ENCODE data around the gene SUGP1. TPM values are rescaled to one million over a fixed set of nuclear protein-coding genes. Genes with fewer than 3 reads are reported as not detected.

SUGP1 gene
- total and polyA plus RNA-seq, 2 of the 13 experiments (the other 11 are each of a cell fraction or from before 2014, with no cell fraction given) = 21.6 to 25.9 TPM

GRCh38 chr19:19348266-19348665 lies 28.0 kb upstream of the SUGP1 start:
- H3K27ac ChIP-seq (ENCODE audit: extremely low read length, insufficient read depth, low read length) = no peak overlapping the region
- H3K79me2 ChIP-seq (ENCODE audit: insufficient read depth, low read length) = no peaks in the 10 kb centered on the region
- 93% methylated on average over 2 of the region's 9 CpGs for WGBS (ENCODE audit: low lambda C conversion rate)
- no peak overlapping the region for H3K4me2 ChIP-seq (ENCODE audit: low read depth, low read length)
- DNase-seq (ENCODE audit: low spot score) (no peak), ATAC-seq (no peak), FAIRE-seq (no peak)
- H3K4me3 ChIP-seq (replicated peaks in 1 of 3; ENCODE audit: insufficient read depth in 1 of 3, low read depth in 2 of 3, low read length in 3 of 3) = no peak overlapping the region
- TF ChIP-seq RBFOX2 (IDR thresholded peaks at IDR 0.05; ENCODE audit: low read depth, low read length) = 0 out of 2 replicates have a peak, but pooled peaks have one; percentile 7
- no peak for TF ChIP-seq ZNF816 (CRISPR knock-in tag; IDR thresholded peaks at IDR 0.05; ENCODE audit: borderline replicate concordance)
- H2AFZ ChIP-seq (ENCODE audit: low read length) = no peak overlapping the region
- POLR2A ChIA-PET = no interaction called here
- H3K9ac ChIP-seq (ENCODE audit: insufficient read depth, low read depth, low read length) = no peak overlapping the region
- intact Hi-C loops (cut with micrococcal nuclease; ENCODE audit: unreplicated experiment) (no loop called here), in situ Hi-C loops (cut with HindIII; ENCODE audit: extremely low pct_ligation_motif_present, low pct_unique_long_range_greater_than_20kb) (no loop called here)
- H4K20me1 ChIP-seq (ENCODE audit: insufficient read depth, low read length) = no peaks in the 10 kb centered on the region
- H3K27me3 ChIP-seq (ENCODE audit: control insufficient read depth in 1 of 2, insufficient read depth in 2 of 2, low read length in 2 of 2) = no peaks in the 10 kb centered on the region
- H3K4me1 ChIP-seq (ENCODE audit: insufficient read depth, low read length) = no peaks in the 10 kb centered on the region
- H3K36me3 ChIP-seq (replicated peaks in 1 of 2; ENCODE audit: control insufficient read depth in 1 of 2, insufficient read depth in 2 of 2, low read length in 2 of 2) = peaks cover 33 to 69% of the 10 kb centered on the region in 2 experiments
- no TSS peak for BruUV-seq (replicated peaks)
- no peaks in the 10 kb centered on the region for H3K9me3 ChIP-seq (ENCODE audit: low read length)
- CTCF ChIA-PET (ENCODE audit: low intra/inter-chr PET ratio, low total read pairs) = no interaction called here

DNA sequence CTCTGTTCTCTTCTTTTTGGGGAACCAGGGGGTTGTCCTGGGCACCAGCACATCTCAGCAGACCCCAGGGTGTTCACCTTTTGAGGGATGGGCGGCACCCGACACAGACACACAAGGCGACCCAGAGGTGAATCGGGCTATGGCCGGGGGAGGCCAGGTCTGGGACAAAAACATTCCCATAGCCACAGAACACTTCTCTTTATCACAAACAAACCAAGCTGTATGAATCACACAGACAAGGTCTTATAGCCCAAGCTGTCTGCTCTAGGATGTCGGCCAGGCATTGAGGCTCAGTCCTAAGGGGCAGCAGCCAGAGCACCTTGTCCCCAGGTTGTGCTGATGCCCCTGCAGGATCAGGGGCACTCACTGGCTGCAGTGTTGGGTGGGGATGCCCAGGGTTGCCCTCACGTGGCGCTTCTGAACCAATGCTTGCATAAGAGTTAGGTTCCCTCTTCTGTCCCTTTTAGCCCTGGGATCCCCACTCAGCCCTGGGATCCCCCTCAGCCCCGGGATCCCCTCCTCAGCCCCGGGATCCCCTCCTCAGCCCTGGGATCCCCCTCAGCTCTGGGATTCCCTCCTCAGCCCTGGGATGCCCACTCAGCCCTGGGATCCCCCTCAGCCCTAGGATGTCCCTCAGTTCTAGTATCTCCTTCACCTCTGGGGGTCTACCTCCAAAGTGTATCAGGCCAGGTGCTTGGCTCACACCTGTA lies 27.2 kb upstream of the SUGP1 start:
- FAIRE-seq = no peak
- TF ChIP-seq RFX3 (CRISPR knock-in tag; IDR thresholded peaks at IDR 0.05) (no peak), ONECUT2 (CRISPR knock-in tag; IDR thresholded peaks at IDR 0.05) (no peak), TEAD3 (CRISPR knock-in tag; optimal IDR thresholded peaks at IDR 0.05; ENCODE audit: borderline replicate concordance) (no peak), HNRNPLL (IDR thresholded peaks at IDR 0.05; ENCODE audit: low read depth, low read length, poor library complexity, severe bottlenecking) (no peak), ZFP36 (IDR thresholded peaks at IDR 0.05; ENCODE audit: borderline replicate concordance, low read depth, low read length, partially characterized antibody) (no peak), SMAD3 (CRISPR knock-in tag; IDR thresholded peaks at IDR 0.05) (no peak), ZNF235 (CRISPR knock-in tag; IDR thresholded peaks at IDR 0.05; ENCODE audit: borderline replicate concordance) (no peak), SOX5 (CRISPR knock-in tag; IDR thresholded peaks at IDR 0.05; ENCODE audit: borderline replicate concordance) (no peak), KDM6A (CRISPR knock-in tag; IDR thresholded peaks at IDR 0.05; ENCODE audit: low read depth) (no peak), XBP1 (CRISPR knock-in tag; IDR thresholded peaks at IDR 0.05) (no peak), ZNF292 (CRISPR knock-in tag; IDR thresholded peaks at IDR 0.05; ENCODE audit: borderline replicate concordance, low read depth) (no peak), MED13 (CRISPR knock-in tag; IDR thresholded peaks at IDR 0.05) (no peak), SRSF9 (IDR thresholded peaks at IDR 0.05; ENCODE audit: borderline replicate concordance, insufficient read depth, low read depth, low read length, poor library complexity, severe bottlenecking) (no peak)
- TF ChIP-seq, protein P1, sequence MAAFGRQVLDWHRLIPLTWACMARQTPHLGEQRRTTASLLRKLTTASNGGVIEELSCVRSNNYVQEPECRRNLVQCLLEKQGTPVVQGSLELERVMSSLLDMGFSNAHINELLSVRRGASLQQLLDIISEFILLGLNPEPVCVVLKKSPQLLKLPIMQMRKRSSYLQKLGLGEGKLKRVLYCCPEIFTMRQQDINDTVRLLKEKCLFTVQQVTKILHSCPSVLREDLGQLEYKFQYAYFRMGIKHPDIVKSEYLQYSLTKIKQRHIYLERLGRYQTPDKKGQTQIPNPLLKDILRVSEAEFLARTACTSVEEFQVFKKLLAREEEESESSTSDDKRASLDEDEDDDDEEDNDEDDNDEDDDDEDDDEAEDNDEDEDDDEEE (CRISPR knock-in tag; IDR thresholded peaks at IDR 0.05) = no peak
- TF ChIP-seq, protein P2, sequence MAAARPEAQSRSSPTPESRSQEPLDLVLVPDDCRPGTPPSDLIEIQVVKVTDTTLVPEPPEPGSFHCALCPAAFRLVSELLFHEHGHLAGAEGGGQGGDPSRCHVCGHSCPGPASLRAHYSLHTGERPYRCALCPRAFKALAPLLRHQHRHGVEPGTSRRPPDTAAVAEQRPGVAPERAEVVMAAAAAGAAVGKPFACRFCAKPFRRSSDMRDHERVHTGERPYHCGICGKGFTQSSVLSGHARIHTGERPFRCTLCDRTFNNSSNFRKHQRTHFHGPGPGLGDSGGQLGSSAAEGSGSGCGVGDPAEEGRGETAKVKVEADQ (CRISPR knock-in tag; IDR thresholded peaks at IDR 0.05; ENCODE audit: borderline replicate concordance) = no peak
- TF ChIP-seq, protein P3, sequence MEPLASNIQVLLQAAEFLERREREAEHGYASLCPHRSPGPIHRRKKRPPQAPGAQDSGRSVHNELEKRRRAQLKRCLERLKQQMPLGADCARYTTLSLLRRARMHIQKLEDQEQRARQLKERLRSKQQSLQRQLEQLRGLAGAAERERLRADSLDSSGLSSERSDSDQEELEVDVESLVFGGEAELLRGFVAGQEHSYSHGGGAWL (CRISPR knock-in tag; IDR thresholded peaks at IDR 0.05) = no peak

More for the DNA sequence above, 27.2 kb upstream of the SUGP1 start:
- ChIA-PET POLR2A (no interaction called here), CTCF (ENCODE audit: low intra/inter-chr PET ratio, low total read pairs) (no interaction called here)
- ATAC-seq (no peak), DNase-seq (ENCODE audit: low spot score) (no peak)
- 98% methylated on average over 7 of the region's 10 CpGs for WGBS (ENCODE audit: low lambda C conversion rate)
- in situ Hi-C loops (cut with HindIII; ENCODE audit: extremely low pct_ligation_motif_present, low pct_unique_long_range_greater_than_20kb) (no loop called here), intact Hi-C loops (cut with micrococcal nuclease; ENCODE audit: unreplicated experiment) (no loop called here)
- H4K20me1 ChIP-seq (ENCODE audit: insufficient read depth, low read length) = no peaks in the 10 kb centered on the region
- no peaks in the 10 kb centered on the region for H3K4me1 ChIP-seq (ENCODE audit: insufficient read depth, low read length)
- no peak overlapping the region for H3K4me2 ChIP-seq (ENCODE audit: low read depth, low read length)
- H3K36me3 ChIP-seq (replicated peaks in 1 of 2; ENCODE audit: control insufficient read depth in 1 of 2, insufficient read depth in 2 of 2, low read length in 2 of 2) = peaks cover 36 to 69% of the 10 kb centered on the region in 2 experiments
- no peak overlapping the region for H3K9ac ChIP-seq (ENCODE audit: insufficient read depth, low read depth, low read length)
- no peak overlapping the region for H3K4me3 ChIP-seq (replicated peaks in 1 of 3; ENCODE audit: insufficient read depth in 1 of 3, low read depth in 2 of 3, low read length in 3 of 3)
- no TSS peak for BruUV-seq (replicated peaks)
- H3K27me3 ChIP-seq (ENCODE audit: control insufficient read depth in 1 of 2, insufficient read depth in 2 of 2, low read length in 2 of 2) = no peaks in the 10 kb centered on the region
- no peaks in the 10 kb centered on the region for H3K9me3 ChIP-seq (ENCODE audit: low read length)
- H3K27ac ChIP-seq (ENCODE audit: extremely low read length, insufficient read depth, low read length) = no peak overlapping the region
- no peaks in the 10 kb centered on the region for H3K79me2 ChIP-seq (ENCODE audit: insufficient read depth, low read length)
- H2AFZ ChIP-seq (ENCODE audit: low read length) = no peak overlapping the region
